Cardiac muscle cell (in vitro differentiated cells and primary cell): Measurements from ENCODE around the gene MTFP1. TPM values are rescaled to one million over a fixed set of nuclear protein-coding genes. Genes with fewer than 3 reads are reported as not detected.

Experiments
- DNase-seq, 2 donors: peaks; one replicate each; pipeline versions ENCODE4 v3.0.0 to v3.0.0-alpha.2; 2010 to 2017; ENCODE audit warnings: low read depth in 1 of 2, low spot score in 1 of 2
- H3K27ac ChIP-seq: fragments of 200-600 bp; sonication (generic); 2 replicates; pipeline ENCODE4 v1.5.1; 2016
- H3K27me3 ChIP-seq: fragments of 200-600 bp; sonication (generic); 2 replicates; pipeline ENCODE4 v1.6.0; 2016; ENCODE audit warnings: control low read depth
- H3K36me3 ChIP-seq: fragments of 200-600 bp; sonication (generic); 2 replicates; pipeline ENCODE4 v1.5.1; 2016; ENCODE audit warnings: control low read depth
- H3K4me1 ChIP-seq: fragments of 200-600 bp; sonication (generic); 2 replicates; pipeline ENCODE4 v1.8.1; 2017; ENCODE audit warnings: low read depth, mild to moderate bottlenecking, mixed run types
- H3K4me3 ChIP-seq: fragments of 200-600 bp; sonication (generic); 2 replicates; pipeline ENCODE4 v1.5.1; 2016; ENCODE audit warnings: mild to moderate bottlenecking
- H3K9me3 ChIP-seq: fragments of 200-600 bp; sonication (generic); 2 replicates; pipeline ENCODE4 v1.5.1; 2017; ENCODE audit warnings: low read depth, mild to moderate bottlenecking, control low read depth
- CTCF ChIP-seq: IDR thresholded peaks from 2 replicates; pipeline ENCODE4 v1.5.1; 2012; ENCODE audit warnings: low read depth, mild to moderate bottlenecking, low read length
- polyA plus RNA-seq: library from polyadenylated mRNA; unstranded; fragments of >200 nt; fragmentation: Nextera tagmentation; extraction: Ambion mirVana; gene quantifications from 2 replicates; pipeline ENCODE4 v1.2.1, GENCODE V29; 2016
- total RNA-seq: library from RNA; depleted of rRNA; stranded (reverse); fragments of >200 nt; gene quantifications from 2 replicates; pipeline ENCODE4 v1.2.3, GENCODE V29; 2016

Gene MTFP1
- total and polyA plus RNA-seq, 2 experiments from 2014 or later, result 39.3 to 100.0 TPM

- TF ChIP-seq CTCF, result no peak
- Histone ChIP-seq H3K36me3 (no peaks in the 10 kb centered on the region), H3K4me1 (no peaks in the 10 kb centered on the region), H3K27ac (no peak overlapping the region), H3K27me3 (no peaks in the 10 kb centered on the region), H3K4me3 (no peak overlapping the region), H3K9me3 (no peaks in the 10 kb centered on the region)
- DNase-seq, result no peak
Measured at GRCh38 chr22:30435674-30436126, 10.1 kb downstream of the MTFP1 start.

- Histone ChIP-seq H3K36me3 (no peaks in the 10 kb centered on the region), H3K4me1 (no peaks in the 10 kb centered on the region), H3K4me3 (no peak overlapping the region), H3K27ac (no peak overlapping the region), H3K9me3 (no peaks in the 10 kb centered on the region), H3K27me3 (no peaks in the 10 kb centered on the region)
- no peak for TF ChIP-seq CTCF
- DNase-seq, result no peak
Measured at GRCh38 chr22:30436196-30436595, 10.6 kb downstream of the MTFP1 start.

GRCh38 chr22:30438559-30438958, 13.0 kb downstream of the MTFP1 start:
- no peak overlapping the region for H3K27ac ChIP-seq
- no peak for DNase-seq
- H3K9me3 ChIP-seq, result no peaks in the 10 kb centered on the region
- H3K4me1 ChIP-seq, result no peaks in the 10 kb centered on the region
- H3K27me3 ChIP-seq, result no peaks in the 10 kb centered on the region
- TF ChIP-seq CTCF, result no peak
- H3K36me3 ChIP-seq, result no peaks in the 10 kb centered on the region
- no peak overlapping the region for H3K4me3 ChIP-seq

- H3K27me3 ChIP-seq, result no peaks in the 10 kb centered on the region
- no peak overlapping the region for H3K4me3 ChIP-seq
- no peaks in the 10 kb centered on the region for H3K9me3 ChIP-seq
- H3K4me1 ChIP-seq, result no peaks in the 10 kb centered on the region
- no peak for TF ChIP-seq CTCF
- no peaks in the 10 kb centered on the region for H3K36me3 ChIP-seq
- no peak for DNase-seq
- no peak overlapping the region for H3K27ac ChIP-seq
Measured at GRCh38 chr22:30439226-30439625, 13.7 kb downstream of the MTFP1 start.

- no peaks in the 10 kb centered on the region for H3K27me3 ChIP-seq
- H3K4me1 ChIP-seq, result no peaks in the 10 kb centered on the region
- no peaks in the 10 kb centered on the region for H3K36me3 ChIP-seq
- H3K4me3 ChIP-seq, result no peak overlapping the region
- DNase-seq, result no peak
- H3K9me3 ChIP-seq, result no peaks in the 10 kb centered on the region
- H3K27ac ChIP-seq, result no peak overlapping the region
- no peak for TF ChIP-seq CTCF
Measured at GRCh38 chr22:30439836-30440235, 14.3 kb downstream of the MTFP1 start.

- H3K27me3 ChIP-seq, result no peaks in the 10 kb centered on the region
- no peaks in the 10 kb centered on the region for H3K4me1 ChIP-seq
- no peak overlapping the region for H3K4me3 ChIP-seq
- TF ChIP-seq CTCF, result no peak
- no peak for DNase-seq
- H3K27ac ChIP-seq, result no peak overlapping the region
- no peaks in the 10 kb centered on the region for H3K9me3 ChIP-seq
- H3K36me3 ChIP-seq, result no peaks in the 10 kb centered on the region
Measured at GRCh38 chr22:30441088-30441487, 15.5 kb downstream of the MTFP1 start.
